Nucleus accumbens (tissue), 56 donors: Measurements from ENCODE around the gene ATP11B.
"Not testable (repeated sequence)": the region's sequence is repeated elsewhere in the genome, so short reads cannot be mapped to it uniquely, and the experiment has no call there.

ENCODE experiments used
- DNase-seq, 56 donors: peaks; one replicate each; lab custom pipeline; 2025; lab: John Stamatoyannopoulos, UW

ATP11B gene

DNA sequence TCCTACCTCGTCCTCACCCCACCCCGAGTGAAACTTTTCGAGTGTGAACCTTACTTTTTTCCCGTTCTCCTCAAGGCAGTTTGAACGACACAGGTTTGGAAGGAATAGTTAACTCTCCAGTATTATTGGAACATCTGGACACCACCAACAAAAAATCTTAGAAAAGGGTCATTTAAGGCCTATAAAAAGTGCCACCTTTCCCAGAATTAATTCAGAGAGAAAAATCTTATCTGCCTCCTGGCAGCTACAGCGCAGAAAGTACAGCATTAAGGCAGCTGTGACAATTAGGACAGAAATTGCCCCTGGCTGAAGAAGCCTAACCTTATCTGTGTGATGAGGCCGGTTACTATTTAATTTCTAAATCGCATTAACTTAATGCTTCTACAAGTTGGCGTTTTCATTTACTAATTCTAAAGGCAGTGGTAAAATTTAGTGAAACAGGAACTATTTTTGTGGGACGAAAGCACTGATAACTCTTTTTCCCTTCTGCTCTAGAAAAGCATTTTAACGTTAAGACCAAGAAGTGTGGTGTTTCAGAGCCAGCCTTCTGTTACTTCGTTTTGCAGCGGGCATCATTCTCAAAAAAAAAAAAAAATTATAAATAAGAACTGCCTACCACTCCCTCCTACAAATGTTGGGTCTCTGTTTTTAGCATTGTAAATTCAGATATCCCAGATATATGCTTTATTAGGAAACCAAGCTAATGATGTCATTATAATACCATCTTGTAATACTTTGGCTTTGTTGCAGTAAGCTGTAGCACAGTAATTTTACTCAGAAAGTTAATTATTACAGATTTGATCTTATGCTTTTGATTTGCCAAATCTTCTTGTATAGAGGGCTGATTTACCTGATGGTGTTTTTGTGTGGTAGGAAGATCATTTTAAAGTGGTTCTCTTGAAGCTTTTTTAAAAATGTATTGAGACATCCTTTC lies 1.4 kb downstream of the ATP11B start:
- DNase-seq: no peak

DNA sequence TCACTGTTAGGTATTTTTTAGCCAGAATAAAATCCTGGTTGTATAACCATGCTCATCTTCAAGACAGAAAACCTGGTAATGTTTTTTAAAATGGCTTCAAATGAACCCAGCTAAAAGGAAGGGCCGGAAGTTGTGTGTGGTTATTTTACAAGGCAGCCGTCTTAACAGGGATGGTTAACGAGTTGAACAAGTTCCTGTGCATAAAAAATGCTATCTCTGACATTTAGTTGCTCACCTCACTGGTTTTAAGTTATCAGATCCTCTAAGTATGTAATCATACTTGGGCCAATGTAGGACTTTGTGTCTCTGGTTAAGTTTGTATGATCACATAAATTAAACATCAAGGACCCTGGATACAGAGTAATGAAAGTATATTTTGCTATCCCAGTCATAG lies 2.1 kb downstream of the ATP11B start:
- DNase-seq: no peak

DNA sequence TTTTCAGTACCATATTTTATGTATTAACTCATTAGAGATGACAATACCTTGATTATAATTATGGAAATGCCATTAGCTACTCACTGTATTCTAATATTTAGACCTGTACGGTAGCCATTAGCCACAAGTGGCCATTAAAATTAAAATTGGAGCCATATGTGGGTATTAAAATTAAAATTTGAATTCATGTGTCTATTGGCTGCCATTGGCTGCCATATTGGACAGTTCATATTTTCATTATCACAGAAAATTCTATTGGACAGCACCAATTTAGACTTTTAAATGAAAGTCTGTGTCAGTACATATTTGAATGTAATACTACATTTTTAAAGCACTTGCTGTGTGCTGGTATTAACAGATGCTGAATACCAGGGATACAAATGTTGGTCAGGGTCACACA lies 3.0 kb downstream of the ATP11B start:
- DNase-seq: no peak

GRCh38 chr3:182797876-182798275 lies 4.6 kb downstream of the ATP11B start:
- DNase-seq: no peak

- DNase-seq: not testable (repeated sequence)
Measured at GRCh38 chr3:182799143-182799542, 5.8 kb downstream of the ATP11B start.

DNA sequence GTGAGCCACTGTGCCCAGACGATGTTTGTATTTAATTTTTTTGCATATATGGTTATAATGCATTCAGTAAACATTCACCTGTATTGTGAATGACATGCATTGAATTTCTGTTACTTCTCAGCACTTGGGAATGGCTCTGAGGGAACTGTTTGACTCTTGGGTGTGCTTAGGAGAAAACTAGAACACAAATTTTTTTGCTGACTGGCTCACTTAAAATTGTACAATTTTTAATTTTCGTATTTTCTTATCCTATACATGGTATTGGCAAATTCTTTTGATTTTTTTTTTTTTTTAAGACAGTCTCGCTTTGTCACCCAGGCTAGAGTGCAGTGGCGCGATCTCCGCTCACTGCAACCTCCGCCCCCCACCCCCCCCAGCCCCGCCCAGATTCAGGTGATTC lies 7.2 kb downstream of the ATP11B start:
- DNase-seq: no peak

GRCh38 chr3:182802413-182803390 lies 9.4 kb downstream of the ATP11B start:
- DNase-seq: no peak

DNA sequence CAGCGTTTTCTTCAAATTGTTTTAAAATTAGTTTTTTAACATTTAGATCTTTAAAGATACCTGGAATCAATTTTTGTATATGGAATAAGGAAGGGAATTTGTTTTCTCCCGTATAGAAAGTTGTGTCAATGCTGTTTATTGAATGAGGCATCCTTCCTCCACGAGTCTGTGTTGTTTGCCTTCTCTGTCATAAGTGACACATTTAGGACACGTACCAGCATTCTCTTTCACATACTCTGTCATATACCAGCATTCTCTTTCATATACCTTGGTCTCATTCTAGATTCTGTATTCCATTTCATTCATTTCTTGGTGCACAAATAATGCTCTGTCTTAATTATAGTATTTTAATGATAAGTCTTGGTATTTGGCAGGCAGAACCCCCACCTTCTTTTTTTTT lies 10.3 kb downstream of the ATP11B start:
- no peak for DNase-seq

GRCh38 chr3:182807061-182807460 lies 13.8 kb downstream of the ATP11B start:
- no peak for DNase-seq

GRCh38 chr3:182808041-182808770 lies 14.9 kb downstream of the ATP11B start:
- DNase-seq: no peak

- DNase-seq: no peak
Measured at GRCh38 chr3:182809531-182809930, 16.2 kb downstream of the ATP11B start.

GRCh38 chr3:182810574-182811268 lies 17.4 kb downstream of the ATP11B start:
- DNase-seq: no peak

GRCh38 chr3:182811269-182811596 lies 17.9 kb downstream of the ATP11B start:
- DNase-seq: no peak

DNA sequence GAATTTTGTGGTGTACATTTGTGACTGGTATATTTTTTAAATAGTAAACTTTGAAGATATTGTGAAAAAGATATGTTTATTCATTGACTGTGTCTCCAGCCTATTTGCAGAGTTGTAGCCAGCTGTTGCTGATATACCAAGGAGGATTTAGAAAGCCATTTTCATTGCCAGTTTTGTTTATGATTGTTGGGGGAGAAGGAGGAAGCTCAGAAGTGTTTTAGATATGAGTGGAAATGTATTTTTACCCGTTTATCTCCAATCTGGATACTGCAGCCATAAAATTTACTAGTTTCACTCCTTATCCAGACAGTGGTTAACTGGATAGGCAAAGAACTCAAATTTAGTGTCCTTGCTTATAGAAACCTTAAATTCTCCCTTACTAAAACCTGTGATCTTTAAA lies 18.8 kb downstream of the ATP11B start:
- DNase-seq: no peak

DNA sequence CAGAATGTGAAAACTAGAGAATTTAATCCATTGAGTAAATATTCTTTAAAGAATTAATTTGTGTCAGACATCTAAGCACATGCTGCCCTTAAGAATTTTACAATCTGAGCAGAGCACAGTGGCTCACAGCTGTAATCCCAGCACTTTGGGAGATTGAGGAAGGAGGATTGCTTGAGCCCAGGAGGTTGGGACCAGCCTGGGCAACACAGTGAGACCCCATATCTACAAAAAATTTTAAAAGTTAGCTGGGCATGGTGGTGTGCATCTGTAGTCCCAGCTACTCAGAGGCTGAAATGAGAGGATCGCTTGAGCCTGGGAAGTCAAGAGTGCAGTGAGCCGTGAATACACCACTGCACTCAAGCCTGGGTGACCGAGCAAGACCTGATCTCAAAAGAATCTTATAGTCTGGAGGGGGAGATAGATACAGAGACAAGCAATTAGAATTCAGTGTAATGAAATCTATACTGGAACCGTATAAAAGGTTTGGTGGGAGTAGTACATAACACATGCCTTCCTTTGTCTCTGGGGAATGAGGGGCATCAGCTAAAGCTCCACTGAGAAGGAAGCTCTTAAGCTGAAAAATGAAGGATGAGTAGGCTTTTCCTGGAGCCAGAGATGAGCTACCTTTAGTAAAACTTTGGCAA lies 21.2 kb downstream of the ATP11B start:
- no peak for DNase-seq

DNA sequence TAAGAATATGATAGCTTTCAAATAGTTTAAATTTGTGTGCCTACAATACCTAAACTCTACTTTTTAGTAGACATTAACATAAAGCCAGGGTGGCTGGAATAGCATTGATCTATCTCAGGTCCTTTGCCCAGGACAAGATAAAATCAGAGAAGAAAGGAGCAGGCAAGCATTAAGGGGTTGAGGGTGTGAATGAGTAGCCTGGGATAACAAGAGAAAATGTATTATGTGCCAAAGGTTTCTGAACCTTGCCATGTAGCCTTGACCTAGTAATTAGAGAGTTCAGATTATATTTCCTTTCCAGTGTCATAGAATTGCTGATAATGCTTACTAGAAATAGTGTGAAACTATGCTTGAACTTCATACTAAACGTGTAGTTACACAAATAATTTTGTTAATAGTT lies 22.9 kb downstream of the ATP11B start:
- no peak for DNase-seq

- DNase-seq: no peak
Measured at GRCh38 chr3:182818296-182818978, 25.1 kb downstream of the ATP11B start.

DNA sequence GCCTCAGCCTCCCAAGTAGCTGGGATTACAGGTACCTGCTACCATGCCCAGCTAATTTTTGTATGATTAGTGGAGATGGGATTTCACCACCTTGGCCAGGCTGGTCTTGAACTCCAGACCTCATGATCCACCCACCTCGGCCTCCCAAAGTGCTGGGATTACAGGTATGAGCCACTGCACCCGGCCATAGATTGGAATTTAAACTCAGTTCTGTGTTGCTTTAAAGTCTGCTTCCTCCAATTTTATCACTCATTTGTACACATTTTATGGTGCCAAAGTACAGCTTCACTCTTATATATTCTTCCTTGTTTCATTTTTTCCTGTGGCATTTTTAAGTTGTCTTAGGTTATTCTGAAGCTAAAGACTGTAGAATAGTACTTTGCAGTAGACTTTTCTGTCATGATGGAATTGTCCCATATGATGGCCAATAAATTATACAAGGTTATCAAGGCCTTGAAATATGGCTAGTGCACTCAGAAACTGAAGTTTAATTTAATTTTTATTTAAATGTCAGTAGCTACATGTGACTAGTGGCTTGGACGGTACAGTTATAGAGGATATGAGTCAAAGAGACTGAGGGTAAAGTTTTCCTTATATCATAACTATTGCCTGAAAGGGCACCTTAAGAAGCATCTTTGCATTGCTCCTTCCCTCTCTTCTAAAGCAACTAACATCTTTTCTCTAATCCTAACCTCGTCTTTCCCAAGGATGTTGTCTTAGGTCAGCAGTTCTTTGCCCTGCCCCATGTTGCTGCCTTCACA lies 28.1 kb downstream of the ATP11B start:
- DNase-seq: no peak
